ENCODE data around the gene VNN1.
"Not testable (repeated sequence)": the region's sequence is repeated elsewhere in the genome, so short reads cannot be mapped to it uniquely, and the experiment has no call there.

VNN1 gene

GRCh38 chr6:132659082-132659481, 54.8 kb downstream of the VNN1 start, which contains the start of gene TAAR1:
TSS of gene TAAR1 (minus strand) at chr6:132659182. CDS start at chr6:132646003, 13,179 bp downstream.
- no peak for TF ChIP-seq ZFX (IDR thresholded peaks at IDR 0.05)
- TF ChIP-seq, protein P1, sequence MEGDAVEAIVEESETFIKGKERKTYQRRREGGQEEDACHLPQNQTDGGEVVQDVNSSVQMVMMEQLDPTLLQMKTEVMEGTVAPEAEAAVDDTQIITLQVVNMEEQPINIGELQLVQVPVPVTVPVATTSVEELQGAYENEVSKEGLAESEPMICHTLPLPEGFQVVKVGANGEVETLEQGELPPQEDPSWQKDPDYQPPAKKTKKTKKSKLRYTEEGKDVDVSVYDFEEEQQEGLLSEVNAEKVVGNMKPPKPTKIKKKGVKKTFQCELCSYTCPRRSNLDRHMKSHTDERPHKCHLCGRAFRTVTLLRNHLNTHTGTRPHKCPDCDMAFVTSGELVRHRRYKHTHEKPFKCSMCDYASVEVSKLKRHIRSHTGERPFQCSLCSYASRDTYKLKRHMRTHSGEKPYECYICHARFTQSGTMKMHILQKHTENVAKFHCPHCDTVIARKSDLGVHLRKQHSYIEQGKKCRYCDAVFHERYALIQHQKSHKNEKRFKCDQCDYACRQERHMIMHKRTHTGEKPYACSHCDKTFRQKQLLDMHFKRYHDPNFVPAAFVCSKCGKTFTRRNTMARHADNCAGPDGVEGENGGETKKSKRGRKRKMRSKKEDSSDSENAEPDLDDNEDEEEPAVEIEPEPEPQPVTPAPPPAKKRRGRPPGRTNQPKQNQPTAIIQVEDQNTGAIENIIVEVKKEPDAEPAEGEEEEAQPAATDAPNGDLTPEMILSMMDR (conservative IDR thresholded peaks at IDR 0.05), result no peak
- H3K27ac ChIP-seq, result no peak within 1 kb of the TSS

GRCh38 chr6:132651062-132651461, 62.8 kb downstream of the VNN1 start:
- no peak for TF ChIP-seq ZFX (IDR thresholded peaks at IDR 0.05)
- TF ChIP-seq, protein P1 (conservative IDR thresholded peaks at IDR 0.05), result no peak
- H3K27ac ChIP-seq, result no peak overlapping the region

GRCh38 chr6:132650429-132650828, 63.4 kb downstream of the VNN1 start:
- no peak overlapping the region for H3K27ac ChIP-seq
- no peak for TF ChIP-seq ZFX (IDR thresholded peaks at IDR 0.05)
- TF ChIP-seq, protein P1 (conservative IDR thresholded peaks at IDR 0.05), result no peak

DNA sequence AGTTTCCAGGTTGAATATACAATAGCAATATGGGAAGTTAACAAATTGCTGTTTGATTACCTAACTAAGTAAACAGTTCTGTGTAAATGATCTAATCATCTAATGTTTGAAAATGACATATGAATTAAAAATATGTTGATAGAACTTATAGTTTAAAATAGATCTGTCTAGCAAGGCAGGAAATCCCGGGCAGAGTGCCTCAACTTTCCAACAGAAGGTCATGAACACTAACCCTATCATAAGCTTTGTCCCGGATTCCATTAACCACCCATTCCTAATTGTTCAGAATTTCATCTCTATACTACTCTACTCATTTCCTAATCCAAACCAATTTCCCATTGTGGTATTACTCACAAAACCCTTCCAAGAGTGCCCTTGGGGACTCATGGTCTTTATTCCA, 65.0 kb downstream of the VNN1 start:
- no peak for TF ChIP-seq ZFX (IDR thresholded peaks at IDR 0.05)
- no peak overlapping the region for H3K27ac ChIP-seq

- H3K27ac ChIP-seq, result no peak overlapping the region
- TF ChIP-seq, protein P1 (conservative IDR thresholded peaks at IDR 0.05), result no peak
- TF ChIP-seq ZFX (IDR thresholded peaks at IDR 0.05), result no peak
Observed at GRCh38 chr6:132648356-132648755, 65.5 kb downstream of the VNN1 start.

- H3K27ac ChIP-seq, result no peak overlapping the region
- no peak for TF ChIP-seq ZFX (IDR thresholded peaks at IDR 0.05)
- TF ChIP-seq, protein P1 (conservative IDR thresholded peaks at IDR 0.05), result no peak
Observed at GRCh38 chr6:132643547-132643946, 70.3 kb downstream of the VNN1 start.

GRCh38 chr6:132637135-132637534, 76.7 kb downstream of the VNN1 start:
- H3K27ac ChIP-seq, result not testable (repeated sequence)

- not testable (repeated sequence) for H3K27ac ChIP-seq
Observed at GRCh38 chr6:132635906-132636305, 77.9 kb downstream of the VNN1 start.

GRCh38 chr6:132635288-132635687, 78.6 kb downstream of the VNN1 start:
- not testable (repeated sequence) for H3K27ac ChIP-seq

DNA sequence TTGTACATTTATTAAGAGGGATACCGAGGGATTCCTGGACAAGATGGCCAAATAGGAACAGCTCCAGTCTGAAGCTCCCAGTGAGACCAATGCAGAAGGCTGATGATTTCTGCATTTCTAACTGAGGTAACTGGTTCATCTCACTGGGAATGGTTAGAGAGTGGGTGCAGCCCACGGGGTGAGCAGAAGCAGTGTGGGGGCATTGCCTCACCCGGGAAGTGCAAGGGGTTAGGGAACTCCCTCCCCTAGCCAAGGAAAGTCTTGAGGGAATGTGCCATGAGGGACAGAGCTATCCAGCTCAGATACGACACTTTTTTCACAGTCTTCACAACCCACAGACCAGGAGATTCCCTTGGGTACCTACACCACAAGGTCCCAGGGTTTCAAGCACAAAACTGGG, 79.1 kb downstream of the VNN1 start:
- H3K27ac ChIP-seq, result no peak overlapping the region
- TF ChIP-seq, protein P1 (conservative IDR thresholded peaks at IDR 0.05), result no peak
- TF ChIP-seq ZFX (IDR thresholded peaks at IDR 0.05), result no peak

All from C4-2B (cell line).